ENCODE data around the gene MCL1.

Gene MCL1

DNA sequence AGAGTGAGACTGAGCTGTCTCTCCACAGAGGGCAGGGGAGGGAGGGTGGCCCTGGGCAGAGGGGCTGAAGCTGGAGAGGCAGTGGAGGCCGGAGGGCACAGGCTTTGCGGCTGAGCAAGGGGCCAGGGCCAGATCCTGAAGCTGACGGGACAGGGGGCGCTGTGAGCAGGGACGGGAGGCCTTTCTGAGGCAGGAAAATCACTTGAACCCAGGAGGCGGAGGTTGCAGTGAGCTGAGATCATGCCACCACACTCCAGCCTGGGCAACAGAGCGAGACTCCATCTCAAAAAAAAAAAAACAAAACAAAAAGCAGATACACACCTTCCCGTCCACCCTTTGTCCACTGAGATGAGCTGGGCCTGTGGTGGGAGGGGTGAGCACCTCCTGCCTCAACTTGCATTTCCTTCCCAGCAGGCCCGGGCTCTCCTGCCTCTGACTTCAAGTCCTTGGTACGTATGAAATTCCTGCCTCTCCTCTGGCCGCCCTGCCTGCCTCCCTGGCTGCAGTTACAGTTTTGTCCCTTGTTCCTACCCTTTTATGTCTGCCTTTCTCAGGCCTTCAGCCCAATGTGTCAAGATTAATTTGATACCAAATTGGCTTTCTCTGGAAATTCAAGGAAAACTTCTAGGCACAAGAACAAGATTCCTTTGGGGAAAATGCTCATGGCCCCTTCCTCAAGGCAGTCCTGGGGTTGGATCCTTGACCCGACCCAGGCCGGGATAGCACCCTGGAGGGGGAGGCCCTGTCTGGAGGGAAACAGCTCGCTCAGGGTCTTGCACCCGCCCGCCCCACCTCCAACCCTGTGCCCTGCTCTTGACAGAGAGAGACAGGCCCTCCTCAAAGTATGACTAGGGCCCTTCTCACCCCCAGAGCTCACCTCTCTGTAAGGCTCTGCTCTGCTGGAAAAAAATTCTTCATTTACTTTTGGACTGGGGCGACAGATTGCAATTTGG, 41.4 kb downstream of the MCL1 start:
- no peak for DNase-seq (ENCODE audit: low read depth)

DNA sequence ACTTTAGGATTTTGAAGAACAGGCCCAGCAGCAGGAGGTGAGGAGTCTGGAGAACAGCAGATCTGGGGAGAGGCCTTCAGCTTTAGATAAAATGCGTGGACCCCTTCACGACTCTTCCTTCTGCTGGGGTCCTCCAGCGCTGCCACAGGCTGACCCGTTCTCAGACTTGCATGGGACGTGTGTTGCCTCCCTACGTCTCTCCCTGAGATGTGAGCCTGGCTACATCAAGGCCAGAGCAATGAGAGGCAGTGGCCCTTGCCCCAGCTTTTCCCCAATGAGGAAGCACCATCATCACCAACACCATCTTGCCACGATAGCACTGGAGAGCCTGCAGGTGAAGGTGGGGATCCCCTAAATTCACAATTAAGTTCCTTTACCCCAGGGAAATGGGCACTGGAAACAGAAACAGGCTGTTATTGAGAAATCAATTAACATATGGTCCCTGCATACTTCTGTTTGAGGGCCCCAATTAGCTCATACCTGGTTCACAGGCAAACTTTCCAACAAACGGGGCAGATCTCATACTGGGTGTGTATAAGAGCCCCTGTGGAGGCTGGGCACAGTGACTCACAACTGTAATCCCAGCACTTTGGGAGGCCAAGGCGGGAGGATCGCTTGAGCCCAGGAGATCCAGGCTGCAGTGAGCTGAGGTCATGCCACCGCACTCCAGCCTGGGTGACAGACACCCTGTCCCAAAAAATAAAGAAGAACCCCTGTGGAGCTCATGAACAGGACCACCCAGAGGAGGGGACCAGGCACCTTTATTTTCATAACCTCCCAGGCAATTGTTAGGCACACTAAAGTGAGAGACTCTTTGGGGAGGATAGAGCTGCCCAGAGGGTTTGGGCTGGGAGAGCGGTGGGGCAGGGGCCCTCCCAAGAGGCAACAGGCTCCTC, 42.3 kb downstream of the MCL1 start:
- no peak for DNase-seq (ENCODE audit: low read depth)

DNA sequence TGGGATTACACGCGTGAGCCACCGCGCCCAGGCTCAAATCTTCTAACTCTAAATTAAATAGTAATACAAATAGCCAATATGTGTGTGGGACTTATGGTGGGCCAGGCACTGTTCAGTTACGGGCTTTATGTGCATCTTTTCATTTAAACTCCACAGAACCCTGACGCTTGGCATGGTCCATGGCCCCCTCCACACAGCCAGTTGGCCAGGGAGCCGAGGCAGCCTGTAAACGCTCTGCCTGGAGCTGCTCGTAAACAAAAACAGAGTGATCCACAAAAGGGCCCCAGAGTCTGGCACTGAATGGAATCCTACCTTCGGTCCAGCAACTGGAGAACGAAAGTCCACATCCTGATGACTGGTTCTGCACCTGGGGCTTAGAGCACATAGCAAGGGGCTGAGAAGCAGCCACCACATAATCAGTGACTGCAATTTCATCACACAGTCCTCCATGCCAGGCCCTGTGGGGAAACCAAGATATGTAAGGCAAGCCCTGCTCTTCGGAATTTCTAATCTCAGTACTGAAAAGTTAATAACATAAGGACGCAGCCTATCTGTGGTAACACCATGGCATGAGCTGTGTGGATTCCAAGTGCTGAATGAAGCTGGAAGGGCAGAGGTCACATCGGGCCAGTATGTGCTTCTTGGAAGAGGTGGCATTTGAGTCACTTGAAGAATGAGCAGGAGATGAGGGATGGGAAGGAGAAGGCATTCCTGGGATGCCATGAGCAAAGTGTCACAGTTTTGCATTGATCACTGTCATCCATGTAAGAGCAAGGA, 43.7 kb downstream of the MCL1 start:
- no peak for DNase-seq (ENCODE audit: low read depth)

DNA sequence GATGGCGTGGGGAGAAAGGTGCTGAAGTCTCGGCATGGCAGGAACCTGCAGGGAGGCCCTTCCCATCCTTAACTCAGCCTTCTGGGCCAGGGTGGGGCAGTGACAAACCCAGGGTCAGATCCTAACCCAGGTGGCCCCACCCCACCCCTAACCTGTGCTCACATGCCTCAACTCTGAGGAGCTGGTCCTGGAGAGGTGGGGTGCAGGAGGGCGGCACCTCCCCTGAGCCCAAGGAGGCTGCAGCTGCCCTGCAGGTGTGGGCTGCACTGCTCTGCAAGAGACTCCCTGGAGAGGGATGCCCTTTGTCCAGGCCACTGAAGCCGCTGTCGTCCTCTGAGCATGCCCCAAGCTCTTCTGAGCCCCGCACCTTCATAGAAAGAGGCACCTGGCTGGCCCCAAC, 45.4 kb downstream of the MCL1 start:
- DNase-seq (ENCODE audit: low read depth): no peak

DNA sequence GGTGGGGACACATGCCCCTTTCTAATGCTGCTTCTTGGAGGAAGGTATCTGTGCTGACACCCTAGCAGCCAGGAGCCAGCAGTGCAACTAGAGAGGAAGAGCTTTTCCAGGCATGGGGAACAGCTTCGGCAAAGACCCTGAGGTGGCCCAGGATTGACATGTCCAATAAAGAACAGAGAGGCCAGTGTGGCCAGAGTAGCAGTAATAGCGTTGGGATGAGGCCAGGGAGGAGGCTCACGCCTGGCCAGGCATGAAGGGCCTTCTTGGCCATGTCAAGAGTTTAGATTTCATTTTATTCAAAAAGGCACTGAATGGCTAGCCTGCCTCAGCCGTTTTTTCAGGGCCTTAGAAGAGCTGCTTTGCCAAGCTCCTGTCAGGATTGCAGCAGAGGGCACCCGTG, 46.5 kb downstream of the MCL1 start:
- no peak for DNase-seq (ENCODE audit: low read depth)

DNA sequence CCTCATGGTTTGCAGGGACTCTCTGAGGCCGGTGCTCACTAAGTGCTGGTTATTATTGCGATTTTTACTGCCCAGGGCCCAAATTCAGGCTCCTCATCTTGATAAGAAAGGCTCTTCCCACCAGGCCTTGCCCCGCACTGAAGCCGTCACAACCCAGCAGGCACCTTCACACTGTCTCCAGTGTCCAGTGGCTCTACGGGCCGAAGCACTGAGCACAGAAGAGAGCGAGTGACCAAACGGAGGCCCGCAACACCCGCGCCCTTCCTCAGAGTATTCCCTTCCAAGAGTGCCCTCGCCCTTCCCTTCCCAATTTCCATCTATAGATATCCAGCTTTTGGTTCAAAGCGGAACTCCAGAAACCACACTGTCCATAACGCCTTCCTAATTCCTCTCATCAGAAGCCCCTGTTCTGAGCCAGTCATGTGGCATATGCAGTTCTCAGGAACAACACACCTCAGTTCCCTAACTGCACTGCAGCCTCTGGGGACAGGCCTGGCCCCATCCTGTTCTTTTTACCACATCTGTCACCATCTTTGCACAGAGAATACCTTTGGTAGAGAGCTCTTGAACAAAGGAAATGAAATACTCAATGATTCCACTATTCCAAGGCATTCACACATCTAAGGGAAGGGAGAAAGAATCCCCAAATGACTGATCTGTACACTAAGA, 48.8 kb downstream of the MCL1 start:
- no peak for DNase-seq (ENCODE audit: low read depth)

DNA sequence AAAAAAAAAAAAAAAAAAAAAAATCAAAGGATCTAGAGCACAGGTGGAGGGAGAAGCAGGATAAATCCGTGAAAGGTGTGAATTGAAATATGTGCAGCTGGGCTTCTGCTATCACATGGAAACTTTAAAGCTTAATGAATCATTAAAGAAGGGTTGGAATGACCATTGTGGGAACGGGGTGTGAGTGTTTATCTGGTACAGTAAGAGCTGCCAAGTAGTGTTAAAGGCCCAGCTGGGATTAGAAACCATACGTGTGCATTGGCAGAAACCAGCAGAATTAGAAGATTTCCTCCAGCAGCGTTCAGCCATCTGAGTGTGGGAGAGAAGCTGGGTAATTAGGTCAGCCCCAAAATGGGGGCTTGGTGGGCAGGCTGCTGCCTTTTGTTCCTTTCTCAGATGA, 50.4 kb downstream of the MCL1 start:
- peak; percentile 69 for DNase-seq (ENCODE audit: low read depth)

DNA sequence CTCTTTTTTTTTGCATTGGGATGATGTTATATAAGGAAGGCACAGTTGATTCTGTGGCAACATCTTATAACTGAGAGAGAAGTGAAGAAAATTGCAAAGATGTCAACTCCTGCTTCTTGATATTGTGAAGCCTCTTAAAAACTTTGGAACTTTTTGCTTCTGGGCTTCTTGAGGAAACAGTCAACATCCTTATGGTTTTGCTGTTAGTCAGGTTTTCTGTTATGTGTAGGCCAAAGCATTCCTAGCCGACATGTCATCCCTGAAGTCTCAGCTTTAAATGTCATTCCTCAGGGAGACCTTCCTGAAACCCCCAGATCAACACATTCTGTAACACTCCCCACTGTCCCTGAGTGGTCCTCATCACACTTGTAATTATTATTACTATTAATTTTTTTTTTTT, 51.2 kb downstream of the MCL1 start:
- DNase-seq (ENCODE audit: low read depth): peak; percentile 68

DNA sequence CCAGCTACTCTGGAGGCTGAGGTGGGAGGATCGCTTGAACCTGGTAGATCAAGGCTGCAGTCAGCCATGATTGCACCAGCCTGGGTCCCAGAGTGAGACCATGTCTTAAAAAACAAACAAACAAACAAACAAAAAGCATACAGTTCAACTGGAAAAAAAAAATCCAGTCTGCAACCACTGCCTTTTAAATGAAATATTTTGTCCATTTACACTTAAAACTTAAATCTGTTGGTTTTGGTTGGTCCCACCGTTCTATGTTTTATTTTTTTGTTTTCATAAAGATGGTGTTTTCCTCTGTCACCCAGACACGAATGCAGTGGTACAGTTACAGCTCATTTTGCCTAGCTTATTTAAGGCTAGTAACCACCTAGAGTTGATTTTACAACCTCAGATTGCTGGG, 54.1 kb downstream of the MCL1 start:
- no peak for DNase-seq (ENCODE audit: low read depth)

All from stromal cell of bone marrow (primary cell).